Activated naive CD4-positive, alpha-beta T cell treated with anti-CD3 and anti-CD28 coated beads, Interleukin-2, amount 50 U/mL, for 16 hours (primary cell): ENCODE measurements around the gene ATRIP.

Source experiments
- DNase-seq: peaks from one replicate; pipeline ENCODE4 v3.0.0-alpha.2; 2020

The ATRIP gene

GRCh38 chr3:48505146-48505545 lies 58.6 kb downstream of the ATRIP start:
- DNase-seq, result no peak

- no peak for DNase-seq
These were observed 59.5 kb downstream of the ATRIP start for GRCh38 chr3:48505968-48506504.

GRCh38 chr3:48507256-48508061 lies 60.9 kb downstream of the ATRIP start:
- DNase-seq, result peak; percentile 71

GRCh38 chr3:48511551-48511950 lies 65.0 kb downstream of the ATRIP start:
- no peak for DNase-seq

GRCh38 chr3:48514431-48515227 lies 68.1 kb downstream of the ATRIP start:
- DNase-seq, result no peak
